ENCODE results near the gene TMEM178B.
"Not testable (repeated sequence)": the region's sequence is repeated elsewhere in the genome, so short reads cannot be mapped to it uniquely, and the experiment has no call there.

Gene TMEM178B

GRCh38 chr7:141074162-141074991, 513 bp downstream of the TMEM178B start:
- in situ Hi-C loops (cut with MboI; ENCODE audit: low sequenced_read_pairs, unreplicated experiment), result no loop called here
- peak; percentile 31 for DNase-seq (ENCODE audit: low spot score)

GRCh38 chr7:141074997-141075396, 1.1 kb downstream of the TMEM178B start:
- DNase-seq (ENCODE audit: low spot score), result no peak
- TF ChIP-seq CTCF (IDR thresholded peaks at IDR 0.05; ENCODE audit: borderline replicate concordance, control extremely low read depth, extremely low read depth, insufficient read depth, missing control alignments), result no peak
- in situ Hi-C loops (cut with MboI; ENCODE audit: low sequenced_read_pairs, unreplicated experiment), result no loop called here

More at GRCh38 chr7:141074162-141074991, 513 bp downstream of the TMEM178B start:
- no peak for TF ChIP-seq CTCF (IDR thresholded peaks at IDR 0.05; ENCODE audit: borderline replicate concordance, control extremely low read depth, extremely low read depth, insufficient read depth, missing control alignments)

GRCh38 chr7:141076377-141076776, 2.5 kb downstream of the TMEM178B start:
- TF ChIP-seq CTCF (IDR thresholded peaks at IDR 0.05; ENCODE audit: borderline replicate concordance, control extremely low read depth, extremely low read depth, insufficient read depth, missing control alignments), result no peak
- in situ Hi-C loops (cut with MboI; ENCODE audit: low sequenced_read_pairs, unreplicated experiment), result no loop called here
- no peak for DNase-seq (ENCODE audit: low spot score)

- no peak for TF ChIP-seq CTCF (IDR thresholded peaks at IDR 0.05; ENCODE audit: borderline replicate concordance, control extremely low read depth, extremely low read depth, insufficient read depth, missing control alignments)
- in situ Hi-C loops (cut with MboI; ENCODE audit: low sequenced_read_pairs, unreplicated experiment), result no loop called here
- no peak for DNase-seq (ENCODE audit: low spot score)
Measured at GRCh38 chr7:141079219-141079618, 5.4 kb downstream of the TMEM178B start.

- in situ Hi-C loops (cut with MboI; ENCODE audit: low sequenced_read_pairs, unreplicated experiment); DNase-seq (ENCODE audit: low spot score): not testable (repeated sequence)
Measured at GRCh38 chr7:141089490-141089889, 15.6 kb downstream of the TMEM178B start.

GRCh38 chr7:141094336-141095070, 20.6 kb downstream of the TMEM178B start:
- TF ChIP-seq CTCF (IDR thresholded peaks at IDR 0.05; ENCODE audit: borderline replicate concordance, control extremely low read depth, extremely low read depth, insufficient read depth, missing control alignments), result no peak
- in situ Hi-C loops (cut with MboI; ENCODE audit: low sequenced_read_pairs, unreplicated experiment), result no loop called here
- DNase-seq (ENCODE audit: low spot score), result no peak

GRCh38 chr7:141097430-141097829, 23.6 kb downstream of the TMEM178B start:
- DNase-seq (ENCODE audit: low spot score), result peak; percentile 9
- in situ Hi-C loops (cut with MboI; ENCODE audit: low sequenced_read_pairs, unreplicated experiment), result no loop called here
- TF ChIP-seq CTCF (IDR thresholded peaks at IDR 0.05; ENCODE audit: borderline replicate concordance, control extremely low read depth, extremely low read depth, insufficient read depth, missing control alignments), result no peak

Measured in GM13976 (cell line).